K562 (cell line): ENCODE results near the gene HERC3. TPM values are rescaled to one million over a fixed set of nuclear protein-coding genes. Genes with fewer than 3 reads are reported as not detected.

Experiments used
- ATAC-seq: fragments of 200-7000 bp; cut with Tn5 transposase; 3 replicates; pipeline ENCODE4 v1.9.1; 2020; ENCODE audit warnings: moderate library complexity
- BruUV-seq: library from RNA; stranded (reverse); fragments of 400-500 nt; replicated peaks from 2 replicates; lab custom pipeline; 2021; lab: Mats Ljungman, UMichigan
- CTCF ChIA-PET: fragments of 300-600 bp; formaldehyde crosslinking; extraction: SDS; loops from one replicate; lab custom pipeline; 2021; ENCODE audit warnings: low intra/inter-chr PET ratio; lab: Yijun Ruan, JAX
- POLR2A ChIA-PET: fragments of 300-600, 350-650 bp; sonication (Branson Sonifier 250); formaldehyde crosslinking; extraction: SDS; loops from one replicate; lab custom pipeline; 2021; ENCODE audit warnings: antibody characterized with exemption, inconsistent platforms; lab: Yijun Ruan, JAX
- DNase-seq, 4 experiments: peaks; one replicate each; pipeline versions ENCODE4 v3.0.0 to v3.0.0-alpha.2; 2011 to 2018; ENCODE audit warnings: low spot score in 3 of 4, mixed read lengths in 3 of 4; ENCODE audit errors: extremely low read depth in 1 of 4
- FAIRE-seq: peaks from 2 replicates; lab custom pipeline; 2011; peaks lifted over from hg19 to GRCh38; lab: Jason Lieb, UNC
- H2AFZ ChIP-seq: 2 replicates; pipeline ENCODE4 v1.6.0; 2011; ENCODE audit warnings: low read depth, low read length, control low read depth, inconsistent platforms
- H3K27ac ChIP-seq: fragments of 200-600 bp; 3 replicates; pipeline ENCODE4 v1.8.0; 2011; ENCODE audit warnings: low read depth, mild to moderate bottlenecking, control low read depth, inconsistent platforms, low read length, moderate library complexity, mixed read lengths; ENCODE audit errors: extremely low read depth
- H3K27me3 ChIP-seq, 2 experiments: fragments of 300-600 bp in 1 of 2; 2 replicates in 1 of 2; 3 replicates in 1 of 2; pipeline versions ENCODE4 v1.6.0 to v1.8.0; 2011; ENCODE audit warnings: inconsistent platforms in 2 of 2, low read length in 2 of 2, mild to moderate bottlenecking in 1 of 2, mixed read lengths in 1 of 2, moderate library complexity in 1 of 2; ENCODE audit not compliant: control insufficient read depth in 2 of 2, insufficient read depth in 2 of 2
- H3K36me3 ChIP-seq: fragments of 300-600 bp; 3 replicates; pipeline ENCODE4 v1.8.0; 2011; ENCODE audit warnings: mild to moderate bottlenecking, low read length, inconsistent platforms; ENCODE audit not compliant: control insufficient read depth, insufficient read depth
- H3K4me1 ChIP-seq, 2 experiments: fragments of 200-600 bp in 1 of 2; replicated peaks in 1 of 2; 2 replicates in 1 of 2; 3 replicates in 1 of 2; pipeline versions ENCODE4 v1.5.1 to v1.8.0; 2011; ENCODE audit warnings: inconsistent platforms in 2 of 2, low read length in 2 of 2, mild to moderate bottlenecking in 1 of 2, mixed read lengths in 1 of 2, moderate library complexity in 1 of 2; ENCODE audit not compliant: control insufficient read depth in 2 of 2, insufficient read depth in 2 of 2
- H3K4me2 ChIP-seq: 2 replicates; pipeline ENCODE4 v1.6.1; 2011; ENCODE audit warnings: low read length, control low read depth, inconsistent platforms, mixed read lengths; ENCODE audit not compliant: insufficient read depth
- H3K4me3 ChIP-seq: fragments of 200-600 bp; sonication (generic), shearing (Covaris generic); 2 replicates; pipeline ENCODE4 v1.5.1; 2016; ENCODE audit warnings: control low read depth, inconsistent platforms
- H3K79me2 ChIP-seq: fragments of 200-600 bp; 3 replicates; pipeline ENCODE4 v1.8.0; 2011; ENCODE audit warnings: low read length, inconsistent platforms; ENCODE audit not compliant: control insufficient read depth, insufficient read depth
- H3K9ac ChIP-seq, 2 experiments: 2 replicates each; pipeline versions ENCODE4 v1.6.0 to v1.6.1; 2011; ENCODE audit warnings: low read depth in 2 of 2, low read length in 2 of 2, control low read depth in 1 of 2, inconsistent platforms in 1 of 2, mild to moderate bottlenecking in 1 of 2, mixed read lengths in 1 of 2; ENCODE audit not compliant: insufficient read depth in 1 of 2
- H3K9me1 ChIP-seq: one replicate; pipeline ENCODE4 v1.6.0; 2011; ENCODE audit warnings: inconsistent platforms, mild to moderate bottlenecking, low read length, moderate library complexity; ENCODE audit not compliant: control insufficient read depth, insufficient read depth
- H3K9me3 ChIP-seq: replicated peaks from 2 replicates; pipeline ENCODE4 v1.5.1; 2011; ENCODE audit warnings: low read depth, low read length, inconsistent platforms; ENCODE audit not compliant: control insufficient read depth, insufficient read depth
- H4K20me1 ChIP-seq: replicated peaks from 2 replicates; pipeline ENCODE4 v1.6.1; 2011; ENCODE audit warnings: low read length, inconsistent platforms, mixed read lengths; ENCODE audit not compliant: control insufficient read depth, insufficient read depth
- BRD4 ChIP-seq: fragments of 200-600 bp; sonication (generic); IDR thresholded peaks from 2 replicates; pipeline ENCODE4 v1.6.1; 2017; ENCODE audit warnings: inconsistent platforms
- CREB3L1 ChIP-seq: fragments of 450-650 bp; IDR thresholded peaks from 2 replicates; pipeline ENCODE4 v1.6.1; 2014; ENCODE audit warnings: low read depth, mild to moderate bottlenecking, moderate library complexity, borderline replicate concordance
- ELK1 ChIP-seq: sonication (generic); formaldehyde crosslinking; IDR thresholded peaks from 2 replicates; pipeline ENCODE4 v1.8.1; 2022; ENCODE audit warnings: missing genetic modification reagents
- EP400 ChIP-seq: fragments of 450-650 bp; IDR thresholded peaks from 2 replicates; pipeline ENCODE4 v1.6.1; 2017; ENCODE audit warnings: antibody characterized with exemption, mild to moderate bottlenecking, moderate library complexity
- FOXP4 ChIP-seq: sonication (generic); formaldehyde crosslinking; IDR thresholded peaks from 2 replicates; pipeline ENCODE4 v1.8.0; 2022; ENCODE audit warnings: mild to moderate bottlenecking, missing genetic modification reagents, borderline replicate concordance
- KHSRP ChIP-seq: fragments of 450-650 bp; IDR thresholded peaks from 2 replicates; pipeline ENCODE4 v1.6.1; 2017
- MAFG ChIP-seq: fragments of 450-650 bp; conservative IDR thresholded peaks from 2 replicates; pipeline ENCODE4 v1.6.1; 2016; ENCODE audit warnings: missing genetic modification characterization, missing compliant biosample characterization
- POLR2AphosphoS2 ChIP-seq: IDR thresholded peaks from 2 replicates; pipeline ENCODE4 v1.6.1; 2012; ENCODE audit warnings: low read length, improper control_type of control experiment
- POU5F1 ChIP-seq: fragments of 150-350 bp; IDR thresholded peaks from 2 replicates; pipeline ENCODE4 v1.6.1; 2014; ENCODE audit warnings: borderline replicate concordance, low read length, low read depth, mild to moderate bottlenecking; ENCODE audit not compliant: partially characterized antibody
- RCOR1 ChIP-seq, 2 experiments: IDR thresholded peaks; 2 replicates each; pipeline ENCODE4 v1.6.1; 2012; ENCODE audit warnings: low read depth in 2 of 2, low read length in 2 of 2, borderline replicate concordance in 1 of 2, improper control_type of control experiment in 1 of 2
- SAP30 ChIP-seq: fragments of 200-600 bp; sonication (generic); IDR thresholded peaks from 2 replicates; pipeline ENCODE4 v1.6.1; 2012; ENCODE audit warnings: borderline replicate concordance, low read depth, mild to moderate bottlenecking, moderate library complexity, low read length, control low read depth, inconsistent platforms; ENCODE audit not compliant: insufficient read depth, poor library complexity, severe bottlenecking
- SMAD4 ChIP-seq: fragments of 250-450 bp; sonication (Bioruptor Pico); conservative IDR thresholded peaks from 2 replicates; pipeline ENCODE4 v1.8.0; 2021; ENCODE audit warnings: inconsistent platforms, mild to moderate bottlenecking, moderate library complexity
- TARDBP ChIP-seq: fragments of 450-650 bp; IDR thresholded peaks from 2 replicates; pipeline ENCODE4 v1.6.1; 2016
- ZNF217 ChIP-seq: sonication (generic); formaldehyde crosslinking; IDR thresholded peaks from 2 replicates; pipeline ENCODE4 v1.8.0; 2022; ENCODE audit warnings: mild to moderate bottlenecking, missing genetic modification reagents
- WGBS: fragments of 100-300 bp; shearing (Covaris generic); methylation state at CpG from one replicate; pipeline ENCODE4 v1.1.6; 2016; ENCODE audit warnings: low coverage, mixed read lengths; ENCODE audit not compliant: insufficient coverage; ENCODE audit errors: missing lambda C conversion rate; 5-methylcytosine and 5-hydroxymethylcytosine counted together
- in situ Hi-C: fragments of 300-500 bp; cut with MboI; formaldehyde crosslinking; loops from 4 replicates; pipeline ENCODE4 v1.15.0; 2018; ENCODE audit warnings: inconsistent platforms, mixed read lengths
- intact Hi-C: fragments of 100-400 bp; cut with micrococcal nuclease; formaldehyde crosslinking; loops from 2 replicates; pipeline ENCODE4 v1.14.2; 2022
- polyA plus RNA-seq, 8 experiments: library from polyadenylated mRNA; depleted of rRNA in 4 of 8; stranded (reverse) in 5 of 8; unstranded in 3 of 8; fragments of >200 nt; fragmentation: Nextera tagmentation in 2 of 8; fragmentation: Illumina TruSeq in 1 of 8; extraction: Ambion mirVana in 2 of 8; extraction: Trizol in 1 of 8; gene quantifications; 2 replicates each; pipeline versions ENCODE4 v1.2.1 to v1.2.3, GENCODE V29; 2011 to 2014; ENCODE audit warnings: inconsistent platforms in 1 of 8, missing spikeins in 1 of 8
- total RNA-seq, 7 experiments: library from RNA; depleted of rRNA in 6 of 7; stranded (reverse); fragments of >200 nt in 6 of 7; fragmentation: Illumina TruSeq in 2 of 7; extraction: Trizol in 2 of 7; gene quantifications; 2 replicates each; pipeline versions ENCODE4 v1.2.1 to v1.2.3, GENCODE V29; 2011 to 2021; ENCODE audit warnings: low replicate concordance in 1 of 7

The HERC3 gene
- total and polyA plus RNA-seq, 9 of the 15 experiments (the other 6 are each of a cell fraction or from before 2014, with no cell fraction given): 1.8 to 13.1 (median 7.6) TPM

GRCh38 chr4:88729146-88729760, 137.0 kb downstream of the HERC3 start (continued):
- TF ChIP-seq ELK1 (CRISPR knock-in tag) (no peak), FOXP4 (CRISPR knock-in tag) (no peak), BRD4 (no peak), MAFG (tag) (no peak), POU5F1 (no peak), KHSRP (no peak)

- ATAC-seq: no peak
- H3K4me1 ChIP-seq: peaks cover 0 to 2% of the 10 kb centered on the region in 2 experiments; a peak in 1 of 5 replicates
- no peak for DNase-seq
- H3K9me1 ChIP-seq: no peaks in the 10 kb centered on the region
- intact Hi-C loops (no loop called here), in situ Hi-C loops (no loop called here)
- H3K4me3 ChIP-seq: no peak overlapping the region
- H4K20me1 ChIP-seq: no peaks in the 10 kb centered on the region
- BruUV-seq: no TSS peak
- H3K36me3 ChIP-seq: peaks cover 53% of the 10 kb centered on the region; the same call in 2 of the 3 replicates
- FAIRE-seq: no peak
- H2AFZ ChIP-seq: no peak overlapping the region
- ChIA-PET POLR2A (no interaction called here), CTCF (no interaction called here)
- H3K27ac ChIP-seq: no peak overlapping the region
- no peak overlapping the region for H3K4me2 ChIP-seq
- no peaks in the 10 kb centered on the region for H3K27me3 ChIP-seq
- no peaks in the 10 kb centered on the region for H3K79me2 ChIP-seq
- H3K9ac ChIP-seq: no peak overlapping the region
- 86% methylated on average over 5 of the region's 5 CpGs for WGBS
- no peaks in the 10 kb centered on the region for H3K9me3 ChIP-seq
- TF ChIP-seq CREB3L1 (no peak), TARDBP (no peak), RCOR1 (IDR thresholded peaks at IDR 0.05; ENCODE audit: borderline replicate concordance in 1 of 2, low read depth in 2 of 2, low read length in 2 of 2) (no peak), SMAD4 (CRISPR knock-in tag) (no peak), ZNF217 (CRISPR knock-in tag) (no peak), EP400 (no peak), POLR2AphosphoS2 (no peak), SAP30 (no peak)
Observed at GRCh38 chr4:88730811-88731210, 138.5 kb downstream of the HERC3 start.
